ENCODE data around the gene FAM78B. TPM values are rescaled to one million over a fixed set of nuclear protein-coding genes. Genes with fewer than 3 reads are reported as not detected.

FAM78B gene
- total RNA-seq, 2 donors from 2014 or later, result 2.9 to 14.5 TPM

GRCh38 chr1:166090244-166090643 is 76.6 kb downstream of the FAM78B start:
- ATAC-seq, result no peak
- TF ChIP-seq POLR2A (IDR thresholded peaks at IDR 0.05) (no peak), CTCF (IDR thresholded peaks at IDR 0.05) (no peak)
- WGBS, 2 donors, result 70 to 71% methylated on average over 4 of the region's 4 CpGs

GRCh38 chr1:166089804-166090203 is 77.0 kb downstream of the FAM78B start:
- Histone ChIP-seq H3K4me1 (no peaks in the 10 kb centered on the region), H3K4me3 (no peak overlapping the region), H3K27me3 (no peaks in the 10 kb centered on the region), H3K36me3 (replicated peaks in 1 of 2; ENCODE audit: insufficient read depth in 1 of 2, low read depth in 2 of 2) (no peaks in the 10 kb centered on the region), H3K27ac (no peak overlapping the region), H3K9me3 (no peaks in the 10 kb centered on the region)
- 40 to 49% methylated on average over 6 of the region's 6 CpGs for WGBS, 2 donors
- ATAC-seq (no peak), DNase-seq (no peak)
- intact Hi-C loops (cut with DNase I), result no loop called here
- TF ChIP-seq CTCF (IDR thresholded peaks at IDR 0.05) (no peak), POLR2A (IDR thresholded peaks at IDR 0.05) (no peak)

More at GRCh38 chr1:166090244-166090643, 76.6 kb downstream of the FAM78B start:
- Histone ChIP-seq H3K9me3 (no peaks in the 10 kb centered on the region), H3K36me3 (replicated peaks in 1 of 2; ENCODE audit: insufficient read depth in 1 of 2, low read depth in 2 of 2) (no peaks in the 10 kb centered on the region), H3K27me3 (no peaks in the 10 kb centered on the region), H3K27ac (no peak overlapping the region), H3K4me3 (no peak overlapping the region), H3K4me1 (no peaks in the 10 kb centered on the region)
- intact Hi-C loops (cut with DNase I), result no loop called here
- no peak for DNase-seq

- H3K4me1 ChIP-seq, result no peaks in the 10 kb centered on the region
- H3K4me3 ChIP-seq, result no peak overlapping the region
- no peaks in the 10 kb centered on the region for H3K36me3 ChIP-seq (replicated peaks in 1 of 2; ENCODE audit: insufficient read depth in 1 of 2, low read depth in 2 of 2)
- WGBS, 2 donors, result 69 to 93% methylated on average over 2 to 4 of the region's 4 CpGs
- intact Hi-C loops (cut with DNase I), result no loop called here
- no peaks in the 10 kb centered on the region for H3K9me3 ChIP-seq
- no peaks in the 10 kb centered on the region for H3K27me3 ChIP-seq
- TF ChIP-seq POLR2A (IDR thresholded peaks at IDR 0.05), result no peak
- TF ChIP-seq CTCF (IDR thresholded peaks at IDR 0.05), result no peak
- DNase-seq (no peak), ATAC-seq (no peak)
- no peak overlapping the region for H3K27ac ChIP-seq
Measured at GRCh38 chr1:166088572-166088955, 78.2 kb downstream of the FAM78B start.

- Histone ChIP-seq H3K9me3 (no peaks in the 10 kb centered on the region), H3K4me3 (no peak overlapping the region), H3K36me3 (replicated peaks in 1 of 2; ENCODE audit: insufficient read depth in 1 of 2, low read depth in 2 of 2) (no peaks in the 10 kb centered on the region), H3K4me1 (no peaks in the 10 kb centered on the region), H3K27me3 (no peaks in the 10 kb centered on the region), H3K27ac (no peak overlapping the region)
- no peak for DNase-seq
- intact Hi-C loops (cut with DNase I), result no loop called here
- TF ChIP-seq POLR2A (IDR thresholded peaks at IDR 0.05) (no peak), CTCF (IDR thresholded peaks at IDR 0.05) (no peak)
- 79% methylated on average over 8 of the region's 8 CpGs for WGBS, 2 donors
- no peak for ATAC-seq
Measured at GRCh38 chr1:166087734-166088571, 78.8 kb downstream of the FAM78B start.
